ENCODE results near the gene SSBP2.

DNA sequence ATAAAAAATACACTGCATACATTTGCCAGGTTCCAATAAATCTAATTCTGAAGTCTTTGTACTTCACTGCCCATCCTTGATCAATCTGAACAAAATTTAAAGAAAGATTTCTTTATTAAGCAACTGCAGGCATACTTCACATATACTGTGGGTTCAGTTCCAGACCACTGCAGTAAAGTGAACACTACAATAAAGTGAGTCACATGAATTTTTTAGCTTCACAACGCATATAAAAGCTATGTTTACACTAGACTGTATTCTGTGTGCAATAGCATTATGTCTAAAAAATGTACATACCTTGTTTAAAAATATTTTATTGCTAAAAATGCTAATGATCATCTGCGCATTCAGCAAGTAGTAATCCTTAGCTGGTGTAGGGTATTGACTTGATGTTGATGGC lies 52.1 kb downstream of the SSBP2 start:
- no peak for TF ChIP-seq POLR2AphosphoS5 (IDR thresholded peaks at IDR 0.05; ENCODE audit: low read depth, low read length)
- no peak for TF ChIP-seq POLR2A (IDR thresholded peaks at IDR 0.05; ENCODE audit: borderline replicate concordance, extremely low read depth, insufficient read depth, insufficient read length)
- TF ChIP-seq, protein P1, sequence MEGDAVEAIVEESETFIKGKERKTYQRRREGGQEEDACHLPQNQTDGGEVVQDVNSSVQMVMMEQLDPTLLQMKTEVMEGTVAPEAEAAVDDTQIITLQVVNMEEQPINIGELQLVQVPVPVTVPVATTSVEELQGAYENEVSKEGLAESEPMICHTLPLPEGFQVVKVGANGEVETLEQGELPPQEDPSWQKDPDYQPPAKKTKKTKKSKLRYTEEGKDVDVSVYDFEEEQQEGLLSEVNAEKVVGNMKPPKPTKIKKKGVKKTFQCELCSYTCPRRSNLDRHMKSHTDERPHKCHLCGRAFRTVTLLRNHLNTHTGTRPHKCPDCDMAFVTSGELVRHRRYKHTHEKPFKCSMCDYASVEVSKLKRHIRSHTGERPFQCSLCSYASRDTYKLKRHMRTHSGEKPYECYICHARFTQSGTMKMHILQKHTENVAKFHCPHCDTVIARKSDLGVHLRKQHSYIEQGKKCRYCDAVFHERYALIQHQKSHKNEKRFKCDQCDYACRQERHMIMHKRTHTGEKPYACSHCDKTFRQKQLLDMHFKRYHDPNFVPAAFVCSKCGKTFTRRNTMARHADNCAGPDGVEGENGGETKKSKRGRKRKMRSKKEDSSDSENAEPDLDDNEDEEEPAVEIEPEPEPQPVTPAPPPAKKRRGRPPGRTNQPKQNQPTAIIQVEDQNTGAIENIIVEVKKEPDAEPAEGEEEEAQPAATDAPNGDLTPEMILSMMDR (IDR thresholded peaks at IDR 0.05 in 2 of 3, conservative IDR thresholded peaks at IDR 0.05 in 1 of 3; ENCODE audit: borderline replicate concordance in 1 of 3, insufficient read depth in 1 of 3, low read depth in 2 of 3, low read length in 2 of 3): no peak
- TF ChIP-seq CEBPB (IDR thresholded peaks at IDR 0.05; ENCODE audit: low read depth): no peak
- no peak for TF ChIP-seq JUND (IDR thresholded peaks at IDR 0.05)
- TF ChIP-seq, protein P2, sequence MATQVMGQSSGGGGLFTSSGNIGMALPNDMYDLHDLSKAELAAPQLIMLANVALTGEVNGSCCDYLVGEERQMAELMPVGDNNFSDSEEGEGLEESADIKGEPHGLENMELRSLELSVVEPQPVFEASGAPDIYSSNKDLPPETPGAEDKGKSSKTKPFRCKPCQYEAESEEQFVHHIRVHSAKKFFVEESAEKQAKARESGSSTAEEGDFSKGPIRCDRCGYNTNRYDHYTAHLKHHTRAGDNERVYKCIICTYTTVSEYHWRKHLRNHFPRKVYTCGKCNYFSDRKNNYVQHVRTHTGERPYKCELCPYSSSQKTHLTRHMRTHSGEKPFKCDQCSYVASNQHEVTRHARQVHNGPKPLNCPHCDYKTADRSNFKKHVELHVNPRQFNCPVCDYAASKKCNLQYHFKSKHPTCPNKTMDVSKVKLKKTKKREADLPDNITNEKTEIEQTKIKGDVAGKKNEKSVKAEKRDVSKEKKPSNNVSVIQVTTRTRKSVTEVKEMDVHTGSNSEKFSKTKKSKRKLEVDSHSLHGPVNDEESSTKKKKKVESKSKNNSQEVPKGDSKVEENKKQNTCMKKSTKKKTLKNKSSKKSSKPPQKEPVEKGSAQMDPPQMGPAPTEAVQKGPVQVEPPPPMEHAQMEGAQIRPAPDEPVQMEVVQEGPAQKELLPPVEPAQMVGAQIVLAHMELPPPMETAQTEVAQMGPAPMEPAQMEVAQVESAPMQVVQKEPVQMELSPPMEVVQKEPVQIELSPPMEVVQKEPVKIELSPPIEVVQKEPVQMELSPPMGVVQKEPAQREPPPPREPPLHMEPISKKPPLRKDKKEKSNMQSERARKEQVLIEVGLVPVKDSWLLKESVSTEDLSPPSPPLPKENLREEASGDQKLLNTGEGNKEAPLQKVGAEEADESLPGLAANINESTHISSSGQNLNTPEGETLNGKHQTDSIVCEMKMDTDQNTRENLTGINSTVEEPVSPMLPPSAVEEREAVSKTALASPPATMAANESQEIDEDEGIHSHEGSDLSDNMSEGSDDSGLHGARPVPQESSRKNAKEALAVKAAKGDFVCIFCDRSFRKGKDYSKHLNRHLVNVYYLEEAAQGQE (IDR thresholded peaks at IDR 0.05; ENCODE audit: low read depth): no peak
- TF ChIP-seq TCF7L2 (IDR thresholded peaks at IDR 0.05; ENCODE audit: borderline replicate concordance, extremely low read depth, insufficient read depth, insufficient read length): no peak
- TF ChIP-seq YY1 (IDR thresholded peaks at IDR 0.05; ENCODE audit: extremely low read depth, insufficient replicate concordance, low read depth, low read length): no peak
- no peak for TF ChIP-seq SP1 (IDR thresholded peaks at IDR 0.05; ENCODE audit: low read depth)
- no peak for TF ChIP-seq RAD21 (IDR thresholded peaks at IDR 0.05; ENCODE audit: low read depth)

Measured in HCT116 (cell line).